HG03066 (cell line): ENCODE measurements around the gene ZKSCAN4.

Experiments used
- ATAC-seq: cut with Tn5 transposase; IDR thresholded peaks from one replicate; pipeline ENCODE4 v1.9.1; 2021; ENCODE audit warnings: low read depth; ENCODE audit not compliant: unreplicated experiment

Gene ZKSCAN4

DNA sequence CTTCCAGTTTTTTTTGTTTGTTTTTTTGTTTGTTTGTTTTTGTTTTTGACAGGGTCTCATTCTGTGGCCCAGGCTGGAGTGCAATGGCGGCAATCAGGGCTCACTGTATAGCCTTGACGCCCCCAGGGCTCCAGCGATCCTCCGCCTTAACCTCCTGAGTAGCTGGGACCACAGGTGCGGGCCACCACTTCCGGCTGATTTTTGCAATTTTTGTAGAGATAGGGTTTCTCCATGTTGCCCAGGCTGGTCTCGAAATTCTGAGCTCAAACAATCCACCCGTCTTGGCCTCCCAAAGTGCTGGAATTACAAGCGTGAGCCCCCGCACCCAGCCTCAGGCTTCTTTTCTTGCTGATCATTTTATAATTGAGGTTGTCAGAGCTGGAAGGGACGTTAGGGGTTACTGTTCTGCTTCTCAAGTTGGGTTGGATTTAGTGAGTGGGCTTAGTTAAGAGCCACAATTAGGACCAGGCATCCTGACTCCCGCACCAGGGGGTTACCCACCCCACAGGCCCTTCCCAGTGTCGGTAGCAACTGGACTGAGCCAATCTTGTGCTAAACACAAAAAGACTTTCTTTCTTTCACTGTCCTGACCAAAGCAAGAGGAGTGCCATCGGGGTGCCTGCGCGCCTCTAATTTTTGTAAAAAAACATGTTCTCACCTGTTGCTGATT is 40.1 kb downstream of the ZKSCAN4 start:
- ATAC-seq: peak; percentile 24

DNA sequence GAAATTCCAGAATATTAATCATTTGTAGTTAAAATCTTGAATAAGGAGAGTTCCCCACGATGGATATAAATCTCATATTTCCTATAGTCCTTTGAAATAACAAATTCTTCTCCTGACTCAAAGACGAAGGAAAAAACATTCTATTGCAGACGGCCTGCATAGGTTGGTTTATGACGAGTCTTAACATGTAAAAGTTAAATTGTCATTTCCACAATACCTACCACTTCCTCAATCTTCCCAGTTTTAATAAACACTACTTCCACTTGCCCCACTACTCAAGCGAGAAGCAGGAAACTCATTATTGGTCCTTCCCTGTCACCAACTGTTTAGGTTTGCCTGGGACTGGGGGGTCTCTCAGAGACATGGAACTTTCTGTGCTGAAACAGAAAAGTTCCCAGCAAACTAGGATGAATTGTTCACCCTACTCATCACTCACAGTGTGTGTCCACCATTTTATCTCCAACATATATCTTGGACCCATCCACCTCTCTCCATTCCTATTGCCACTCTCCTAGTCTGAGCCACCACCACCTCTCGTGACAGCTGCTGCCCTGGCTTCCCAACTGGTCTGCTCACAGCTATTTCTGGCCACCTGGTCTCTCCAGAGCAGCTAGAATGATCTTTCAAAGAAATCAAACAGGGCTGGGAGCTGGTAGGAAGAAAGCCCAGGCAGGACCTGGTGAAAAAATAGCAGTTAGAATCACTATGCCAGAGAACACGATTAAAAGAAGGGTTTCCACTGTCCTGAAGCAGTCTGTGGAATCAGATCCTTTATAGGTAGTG is 42.1 kb downstream of the ZKSCAN4 start:
- no peak for ATAC-seq

DNA sequence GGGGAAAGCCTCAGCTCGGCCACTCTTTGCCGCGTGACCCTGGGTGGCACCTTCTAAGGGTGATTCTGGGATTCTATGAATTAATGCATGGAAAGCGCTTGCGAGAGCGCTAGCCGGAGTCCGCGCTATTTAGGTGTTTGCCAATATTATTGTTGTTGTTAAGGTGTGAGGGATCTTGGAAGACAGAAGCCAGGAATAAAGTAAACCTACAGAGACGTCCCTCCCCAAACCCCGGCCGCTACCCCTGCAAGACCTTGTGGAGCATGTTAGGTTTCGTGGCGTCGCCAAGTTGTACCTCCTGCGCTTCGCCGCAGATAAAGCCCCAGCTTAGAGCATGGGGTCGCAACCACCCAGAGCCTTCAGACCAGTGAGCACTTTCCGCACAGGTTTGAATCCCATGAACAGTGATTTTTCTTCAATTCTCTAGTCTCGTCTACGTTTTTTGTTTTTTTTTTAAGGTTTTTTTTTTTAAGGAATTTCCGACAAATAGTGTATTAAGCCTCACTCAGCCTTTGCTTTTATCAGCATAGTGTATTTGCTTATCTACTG is 43.9 kb downstream of the ZKSCAN4 start:
- no peak for ATAC-seq

DNA sequence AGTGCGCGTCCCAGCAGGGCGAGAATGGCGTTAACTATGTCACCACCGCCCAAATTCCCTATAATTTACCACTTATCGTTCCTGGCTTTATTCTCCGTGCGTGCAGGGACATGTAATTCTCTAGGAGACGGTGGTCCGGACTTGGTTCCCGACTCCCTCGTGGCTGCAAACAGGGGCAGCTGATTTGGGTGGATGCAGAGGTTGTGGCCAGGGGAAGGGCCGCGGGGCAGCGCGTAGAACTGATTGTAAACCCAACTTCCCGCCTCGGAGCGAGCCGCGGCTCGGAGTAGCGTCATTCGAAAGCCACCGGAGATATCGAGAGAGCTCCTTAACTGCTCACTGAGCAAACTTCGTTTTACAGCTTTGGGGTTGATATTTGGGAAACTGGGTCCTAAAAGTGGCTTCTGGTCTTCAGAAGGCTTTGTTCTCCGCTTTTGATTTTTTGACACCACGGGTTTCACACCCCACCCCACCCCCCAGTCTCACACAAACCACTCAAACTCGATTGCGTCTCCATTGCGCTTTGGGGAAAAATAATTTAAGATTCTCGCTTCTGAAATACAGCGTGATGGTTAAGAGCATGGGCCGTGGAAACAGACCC is 44.5 kb downstream of the ZKSCAN4 start:
- no peak for ATAC-seq

DNA sequence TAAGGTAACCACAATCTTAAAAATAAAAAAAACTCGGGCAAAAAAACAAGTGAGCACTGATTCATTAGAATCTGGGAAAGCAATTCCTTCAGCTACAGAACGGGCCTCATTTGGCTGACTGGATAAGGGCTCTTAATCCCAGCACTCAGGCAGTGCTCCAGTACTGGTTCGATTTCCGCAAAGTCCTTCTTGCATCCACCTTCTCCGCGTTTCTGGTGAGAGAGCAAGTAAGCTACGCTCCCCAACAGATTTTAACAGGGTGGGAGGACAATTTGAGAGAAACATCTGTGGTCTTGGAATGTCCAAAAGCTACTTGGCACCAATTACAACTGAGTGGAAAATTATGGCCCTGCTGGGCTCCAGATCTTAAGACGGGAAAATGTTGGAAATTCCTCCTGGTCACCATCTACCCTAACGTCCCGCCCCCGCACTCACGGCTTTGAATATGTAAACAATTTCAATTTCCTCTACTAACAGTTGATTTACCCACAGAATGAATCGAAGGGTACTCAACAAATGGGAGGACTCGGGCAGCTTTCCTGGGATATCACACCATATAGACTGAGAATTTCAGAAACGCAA is 45.0 kb downstream of the ZKSCAN4 start:
- no peak for ATAC-seq

DNA sequence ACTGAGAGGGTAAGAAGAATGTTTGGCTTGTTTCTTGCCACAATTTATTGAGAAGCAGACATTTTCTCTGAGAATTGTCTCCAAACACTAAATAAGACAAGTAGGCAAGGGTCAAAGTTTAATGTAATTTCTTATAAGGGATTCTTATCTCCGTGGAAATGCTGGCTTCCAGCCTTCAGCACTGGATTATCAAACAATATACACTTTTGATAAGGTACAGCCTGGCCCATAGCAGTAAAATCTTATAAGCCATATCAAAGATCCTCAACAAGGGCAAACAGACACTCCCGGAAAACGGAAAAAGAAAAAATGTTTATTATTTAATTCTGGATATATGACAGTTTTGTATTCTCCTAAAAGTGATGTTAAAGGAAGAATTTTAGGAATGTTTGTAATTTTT is 45.5 kb downstream of the ZKSCAN4 start:
- no peak for ATAC-seq

DNA sequence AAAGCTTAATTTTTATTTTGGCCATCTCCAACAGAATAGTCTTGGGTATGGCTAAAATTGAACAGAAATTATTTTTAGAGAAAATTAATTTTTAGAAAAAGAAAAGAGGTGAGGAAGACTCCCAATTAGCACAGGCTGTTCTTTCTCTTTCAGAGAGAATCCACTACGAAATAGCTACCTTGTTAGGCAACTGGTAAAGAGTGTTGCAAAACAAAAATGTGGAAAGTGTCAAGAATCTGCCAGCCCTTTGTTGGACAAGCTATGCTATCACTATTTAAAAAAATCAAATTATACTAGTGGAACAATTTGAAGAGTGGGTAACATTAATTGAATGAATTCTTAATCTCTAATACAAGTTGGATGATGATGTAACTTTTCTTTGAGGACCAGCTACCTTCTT is 46.2 kb downstream of the ZKSCAN4 start:
- ATAC-seq: no peak

DNA sequence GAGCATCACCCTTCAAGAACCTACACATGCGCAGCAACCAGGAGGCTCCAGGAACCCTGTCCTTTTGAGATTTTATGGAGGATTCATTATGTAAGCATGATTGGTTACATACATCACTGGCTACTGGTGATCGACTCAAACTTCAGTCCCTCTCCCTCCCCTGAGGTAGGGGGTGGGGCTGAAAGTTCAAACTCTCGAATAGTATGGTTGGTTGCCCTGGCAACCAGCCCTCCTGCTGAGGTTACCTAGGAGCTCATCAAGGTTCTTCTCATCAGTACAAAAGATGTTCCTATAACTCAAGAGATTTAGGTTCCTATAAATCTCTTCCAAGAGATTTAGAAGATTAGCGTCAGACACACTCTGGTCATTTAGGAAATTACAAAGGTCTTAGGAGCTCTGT is 48.9 kb downstream of the ZKSCAN4 start:
- ATAC-seq: no peak

DNA sequence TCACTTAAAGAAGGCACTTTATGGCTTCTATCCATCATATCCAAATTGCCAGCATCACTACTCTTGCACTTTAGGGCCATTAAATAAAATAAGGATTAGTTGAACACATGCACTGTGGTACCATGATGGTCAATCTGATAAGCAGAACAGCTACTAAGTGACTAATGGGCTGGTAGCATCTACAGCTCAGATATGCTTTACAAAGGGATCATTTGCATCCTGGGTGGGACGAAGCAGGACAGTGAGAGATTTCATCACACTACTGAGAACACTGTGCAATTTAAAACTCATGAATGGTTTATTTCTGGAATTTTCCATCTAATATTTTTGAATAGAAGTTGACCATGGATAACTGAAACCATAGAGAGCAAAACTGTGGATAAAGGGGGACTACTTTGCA is 52.0 kb downstream of the ZKSCAN4 start:
- ATAC-seq: no peak
